Stimulated activated CD4-positive, alpha-beta T cell treated with anti-CD3 and anti-CD28 coated beads, Interleukin-2, amount 100 ng/mL, for 48 hours (primary cell): ENCODE measurements around the gene UNC5B.

Experiments
- DNase-seq, 2 donors: peaks; one replicate each; pipeline ENCODE4 v3.0.0-alpha.2; 2020

UNC5B gene

DNA sequence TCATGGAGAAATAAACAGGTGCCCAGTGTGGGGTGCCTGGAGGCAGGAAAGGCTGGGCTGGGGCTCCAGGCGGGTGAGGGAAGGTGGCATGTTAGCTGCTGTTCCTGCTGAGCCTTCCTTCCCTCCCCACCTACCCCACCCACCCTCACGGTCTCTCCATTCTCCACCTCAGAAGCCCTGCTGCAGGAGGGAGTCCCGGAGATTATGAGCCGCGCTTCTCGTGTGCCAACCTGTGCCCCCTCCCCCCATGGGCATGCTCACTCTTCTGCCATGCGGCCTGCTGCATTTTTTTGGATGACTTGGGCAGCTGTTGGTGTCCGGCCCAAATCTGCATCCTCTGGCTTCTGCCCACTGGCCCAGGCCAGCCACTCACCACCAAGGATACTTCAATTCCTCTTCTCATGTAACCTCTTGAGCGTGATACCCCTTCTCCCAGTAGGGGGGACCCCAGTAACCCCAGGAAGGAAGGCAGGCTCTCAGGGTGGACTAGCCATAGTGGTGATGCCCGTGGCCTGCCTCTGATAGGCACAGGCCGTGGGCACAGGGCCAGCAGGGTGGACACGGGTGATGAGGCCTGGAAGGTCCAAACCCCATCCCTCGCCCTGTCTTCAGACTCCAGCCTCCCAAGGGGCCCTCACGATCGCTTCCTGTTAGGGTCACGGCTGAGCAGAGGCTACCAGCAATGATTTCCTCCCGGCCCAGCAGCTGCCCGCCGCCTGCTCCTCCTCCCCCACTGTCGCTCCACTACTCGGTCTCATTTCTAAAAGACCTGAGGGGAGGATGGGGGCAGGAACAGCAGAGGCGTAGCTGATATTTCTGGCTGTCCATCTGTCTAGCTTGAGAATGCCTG lies 27.8 kb downstream of the UNC5B start:
- no peak for DNase-seq

DNA sequence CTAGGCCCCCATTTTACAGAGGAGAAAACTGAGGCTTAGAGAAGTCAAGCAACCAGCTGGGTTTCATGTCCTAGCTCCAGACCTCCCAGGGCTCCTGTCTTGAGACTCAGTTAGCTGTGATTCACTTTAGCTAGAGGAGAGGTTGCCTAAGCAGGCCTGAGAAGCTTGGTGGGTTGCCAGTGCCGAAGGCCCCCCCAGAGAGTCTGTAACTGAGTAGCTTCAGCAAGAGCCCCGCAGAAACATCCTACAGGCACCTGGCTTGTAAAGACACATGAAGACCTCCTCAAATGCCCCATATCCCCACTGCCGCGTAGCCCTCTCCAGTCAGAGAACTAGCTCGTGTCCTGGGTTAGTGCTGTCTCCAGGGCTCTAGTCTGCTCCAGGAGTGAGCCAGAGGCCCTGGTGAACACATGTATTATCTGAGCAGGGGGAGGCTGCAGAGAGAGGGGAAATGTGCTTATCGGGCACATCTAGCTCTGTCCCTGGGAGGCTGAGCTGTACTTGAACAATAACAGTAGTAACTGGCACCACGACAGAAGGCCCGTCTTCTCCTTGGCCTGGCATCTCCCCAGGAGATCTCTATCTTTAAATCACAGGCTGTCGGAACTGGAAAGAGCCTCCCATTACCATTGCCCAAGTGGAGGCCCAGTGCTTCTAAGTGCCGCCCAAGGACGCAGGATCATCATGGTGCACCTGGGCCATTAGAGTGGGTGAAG lies 28.9 kb downstream of the UNC5B start:
- DNase-seq, result no peak

DNA sequence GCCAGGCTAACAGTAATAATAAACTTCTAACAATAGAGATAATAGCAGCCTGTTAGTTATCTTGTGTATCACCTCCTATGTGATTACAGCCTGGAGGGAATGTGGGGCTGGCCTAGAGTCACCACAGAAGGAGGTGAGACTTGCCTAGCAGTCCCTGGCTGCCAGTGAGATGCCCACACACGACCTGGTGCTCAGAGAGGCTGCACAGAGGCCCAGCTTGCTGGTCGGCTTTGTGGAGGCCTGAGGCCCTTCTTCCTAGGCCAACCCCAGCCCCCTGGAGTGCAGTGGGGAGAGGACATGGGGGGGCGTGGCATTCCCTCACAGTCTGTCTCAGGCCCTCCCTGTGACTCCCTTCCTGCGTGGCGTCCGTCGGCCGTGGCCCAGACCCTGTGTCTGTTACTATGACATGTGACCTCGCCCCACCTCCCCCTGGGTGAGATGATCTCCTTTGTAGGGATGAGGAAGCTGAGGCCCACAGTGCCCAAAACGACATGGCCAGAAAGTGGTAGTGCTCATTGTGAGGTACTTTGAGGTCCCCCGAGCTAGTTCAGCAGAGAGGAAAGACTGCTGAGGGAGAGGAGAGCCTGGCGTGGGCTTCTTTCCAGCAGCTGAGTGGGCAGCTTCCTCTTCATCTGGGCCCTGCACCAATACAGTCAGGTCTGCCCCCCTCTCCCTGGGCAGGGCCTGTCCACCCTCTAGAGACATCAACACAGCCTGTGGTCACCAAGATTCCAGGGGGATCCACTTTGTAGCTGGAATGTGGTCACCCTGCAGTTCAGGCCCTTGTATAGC lies 29.7 kb downstream of the UNC5B start:
- DNase-seq, result no peak

GRCh38 chr10:71242622-71243009 lies 30.2 kb downstream of the UNC5B start:
- no peak for DNase-seq

- no peak for DNase-seq
Observed at GRCh38 chr10:71243756-71244395, 31.5 kb downstream of the UNC5B start.

DNA sequence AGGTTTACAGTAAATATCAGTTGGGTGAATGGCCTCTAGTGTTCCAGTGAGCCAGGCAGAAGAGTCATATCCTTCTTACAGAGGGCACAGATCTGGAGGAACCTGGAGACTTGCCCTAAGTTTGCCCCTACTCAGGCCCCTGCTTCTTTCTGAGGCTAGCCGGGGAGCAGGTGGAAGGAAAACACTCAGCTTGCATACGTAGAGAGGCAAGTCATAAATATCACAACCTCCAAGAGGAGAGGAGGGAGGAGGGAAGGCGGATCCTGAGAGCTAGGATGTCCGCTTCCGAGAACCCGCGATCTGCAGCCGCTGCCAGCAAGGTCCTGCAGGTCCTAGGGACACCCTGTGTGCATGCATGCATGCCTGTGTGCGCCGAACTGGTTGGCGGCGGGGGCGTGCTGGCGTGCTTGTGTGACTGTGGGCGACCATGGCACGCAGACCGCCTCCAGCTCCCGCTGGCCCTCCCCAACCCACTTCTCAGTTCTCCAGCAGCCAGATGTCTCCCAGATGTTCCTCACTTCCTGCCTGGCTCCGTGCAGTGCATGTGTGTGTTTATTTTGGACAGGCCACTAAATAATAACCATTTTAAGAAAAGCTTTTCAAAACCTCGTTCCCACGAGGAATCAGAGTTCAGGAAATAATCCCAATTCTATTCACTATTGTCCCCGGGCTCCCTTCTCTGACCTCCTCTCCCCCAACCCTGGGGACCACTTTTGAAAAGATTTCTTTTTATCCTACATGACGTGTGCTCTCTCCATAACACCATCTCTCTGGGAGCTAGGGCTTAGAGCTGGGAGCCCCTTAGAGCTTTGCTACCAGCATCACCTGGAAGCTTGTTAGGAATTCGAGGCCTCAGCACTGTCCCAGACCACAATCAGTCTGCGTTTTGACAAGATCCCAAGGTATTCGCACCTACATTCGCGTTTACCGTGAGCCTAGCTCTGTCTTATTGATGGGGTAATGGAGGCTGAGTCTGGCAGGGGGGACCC lies 32.4 kb downstream of the UNC5B start:
- no peak for DNase-seq

- no peak for DNase-seq
Observed at GRCh38 chr10:71245420-71246325, 33.3 kb downstream of the UNC5B start.

- DNase-seq, result no peak
Observed at GRCh38 chr10:71246591-71247413, 34.4 kb downstream of the UNC5B start.

GRCh38 chr10:71247414-71247705 lies 35.0 kb downstream of the UNC5B start:
- DNase-seq, result no peak

DNA sequence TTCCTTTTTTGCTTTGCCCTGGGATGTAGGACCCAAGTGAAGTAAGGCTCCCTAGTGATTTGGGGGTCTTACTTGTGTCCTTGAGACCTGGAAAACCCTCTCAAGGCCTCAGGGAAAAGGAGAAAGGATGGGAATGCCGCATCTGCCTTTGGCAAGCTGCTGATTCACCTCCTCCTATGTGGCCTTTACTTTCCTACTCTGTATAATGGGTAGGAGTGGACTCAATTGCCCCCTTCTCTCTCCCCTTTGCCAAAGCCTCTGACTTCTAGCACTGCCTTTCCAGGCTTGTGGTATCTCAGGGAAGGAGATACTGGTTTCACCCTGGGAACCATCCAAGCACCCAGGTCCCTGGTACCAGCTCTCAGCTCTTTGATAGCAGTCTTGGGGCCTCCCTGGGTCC lies 35.4 kb downstream of the UNC5B start:
- DNase-seq, result no peak

GRCh38 chr10:71248210-71248609 lies 35.8 kb downstream of the UNC5B start:
- no peak for DNase-seq

- no peak for DNase-seq
Observed at GRCh38 chr10:71249996-71250395, 37.6 kb downstream of the UNC5B start.

GRCh38 chr10:71250405-71250804 lies 38.0 kb downstream of the UNC5B start:
- no peak for DNase-seq

DNA sequence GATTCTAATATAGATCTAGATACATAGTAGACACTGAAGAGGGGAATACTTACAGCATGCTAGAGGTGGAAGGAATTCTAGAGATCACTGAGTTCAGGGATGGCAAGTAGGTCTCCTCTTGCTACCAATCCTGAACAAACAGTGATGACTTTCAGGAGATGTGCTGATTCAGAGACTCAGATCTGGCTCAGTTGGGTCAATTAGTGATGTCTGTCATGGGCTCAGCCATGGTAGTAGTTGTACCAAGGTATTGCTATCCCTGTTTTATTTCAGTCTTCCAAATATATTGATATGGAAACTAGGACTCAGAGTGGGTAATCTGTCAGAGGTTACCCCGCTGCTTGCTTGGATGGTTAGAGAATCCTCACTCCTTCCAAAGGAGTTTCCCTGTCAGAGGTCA lies 38.5 kb downstream of the UNC5B start:
- no peak for DNase-seq

DNA sequence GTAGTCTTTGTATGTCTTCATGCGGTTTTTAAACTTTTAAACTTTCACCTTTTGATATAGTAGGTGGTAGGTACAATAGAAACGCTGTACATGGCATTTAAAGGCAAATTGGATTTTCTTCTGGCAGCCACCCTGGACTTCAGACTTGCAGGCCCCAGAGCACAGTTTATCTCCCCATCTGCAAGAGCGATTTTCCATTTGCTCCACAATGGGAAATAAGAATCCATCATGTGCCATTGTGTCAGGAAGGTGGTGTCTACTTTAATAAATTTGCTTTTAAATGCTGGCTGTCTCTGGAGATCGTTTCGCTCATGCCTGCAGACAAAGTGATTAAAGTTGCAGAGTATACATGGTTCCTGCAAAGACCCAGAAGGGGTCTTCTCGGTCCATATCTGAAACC lies 38.9 kb downstream of the UNC5B start:
- no peak for DNase-seq

GRCh38 chr10:71252220-71252619 lies 39.9 kb downstream of the UNC5B start:
- DNase-seq, result no peak

GRCh38 chr10:71253981-71254818 lies 41.8 kb downstream of the UNC5B start:
- no peak for DNase-seq

- no peak for DNase-seq
Observed at GRCh38 chr10:71254834-71255549, 42.6 kb downstream of the UNC5B start.

- DNase-seq, result no peak
Observed at GRCh38 chr10:71255550-71255807, 43.1 kb downstream of the UNC5B start.
